ENCODE data around the gene PRAC2. TPM values are rescaled to one million over a fixed set of nuclear protein-coding genes. Genes with fewer than 3 reads are reported as not detected.

The PRAC2 gene
- polyA plus RNA-seq, 1 donor (not counting 4 experiments of a cell fraction or from before 2014, with no cell fraction given), result not detected

DNA sequence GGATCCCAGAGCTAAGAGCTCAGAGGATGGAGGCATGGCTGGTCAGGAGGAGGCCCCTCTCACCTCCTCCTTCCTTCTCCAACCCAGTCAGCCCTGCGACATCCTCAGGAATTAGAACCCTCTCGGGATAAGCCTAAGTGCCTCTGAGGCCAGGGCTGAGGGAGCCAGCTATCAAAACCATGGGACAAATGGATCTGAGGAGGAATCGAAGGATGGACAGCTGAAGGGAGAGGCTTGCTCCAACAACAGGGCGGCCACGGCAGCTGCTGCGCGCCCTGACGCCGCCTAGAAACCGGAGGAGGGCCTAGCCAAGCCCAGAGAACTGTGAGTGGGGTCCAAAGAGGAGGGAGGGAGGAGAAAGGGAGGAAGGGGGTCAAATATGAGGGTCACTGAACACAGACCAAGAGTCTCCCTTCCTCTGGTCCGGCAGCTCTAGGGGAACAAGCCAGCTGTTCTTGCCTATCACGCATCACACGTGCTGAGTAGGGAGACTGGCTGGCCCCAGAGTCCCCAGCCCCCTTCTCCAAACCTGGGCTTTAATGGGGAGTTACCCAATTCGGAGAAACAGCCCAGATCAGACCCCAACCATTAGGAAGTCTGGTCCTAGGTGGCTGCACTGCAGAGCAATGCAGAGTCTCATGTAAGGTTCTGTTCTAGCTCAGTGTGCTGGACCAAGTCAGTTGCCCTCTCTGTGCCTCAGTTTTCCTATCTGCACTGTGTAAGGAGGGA lies 11.5 kb downstream of the PRAC2 start:
- Histone ChIP-seq H3K4me2 (ENCODE audit: control insufficient read depth, extremely low read depth, insufficient read depth, low read depth, low read length) (no peak overlapping the region), H3K27ac (ENCODE audit: control insufficient read depth, insufficient read depth, low read length) (no peak overlapping the region), H4K20me1 (ENCODE audit: control insufficient read depth, extremely low read depth, insufficient read depth, low read length) (peaks cover 2% of the 10 kb centered on the region), H2AFZ (ENCODE audit: control insufficient read depth, low read length) (no peak overlapping the region), H3K27me3 (ENCODE audit: control insufficient read depth, extremely low read depth, insufficient read depth, low read length) (peaks cover 97% of the 10 kb centered on the region), H3K79me2 (ENCODE audit: control insufficient read depth, insufficient read depth, low read length) (no peaks in the 10 kb centered on the region), H3K9ac (ENCODE audit: control insufficient read depth, extremely low read depth, insufficient read depth, low read length) (no peak overlapping the region), H3K9me1 (ENCODE audit: control insufficient read depth, extremely low read depth, insufficient read depth, low read length) (no peaks in the 10 kb centered on the region), H3K4me3 (ENCODE audit: control insufficient read depth in 2 of 3, extremely low read depth in 1 of 3, insufficient read depth in 2 of 3, low read depth in 1 of 3, low read length in 3 of 3) (no peak overlapping the region), H3K9me3 (ENCODE audit: control insufficient read depth, low read depth, low read length) (no peaks in the 10 kb centered on the region), H3K36me3 (ENCODE audit: control insufficient read depth in 2 of 2, extremely low read depth in 1 of 2, insufficient read depth in 2 of 2, low read length in 2 of 2) (no peaks in the 10 kb centered on the region), H3K4me1 (ENCODE audit: control insufficient read depth, extremely low read depth, insufficient read depth, low read length) (no peaks in the 10 kb centered on the region)
- FAIRE-seq (no peak), DNase-seq (ENCODE audit: low read depth, low spot score) (no peak)
- dilution Hi-C loops (cut with MboI; ENCODE audit: extremely low pct_ligation_motif_present, low sequenced_read_pairs), result no loop called here
- TF ChIP-seq EZH2 (IDR thresholded peaks at IDR 0.05; ENCODE audit: low read length), result no peak
- TF ChIP-seq, protein P1, sequence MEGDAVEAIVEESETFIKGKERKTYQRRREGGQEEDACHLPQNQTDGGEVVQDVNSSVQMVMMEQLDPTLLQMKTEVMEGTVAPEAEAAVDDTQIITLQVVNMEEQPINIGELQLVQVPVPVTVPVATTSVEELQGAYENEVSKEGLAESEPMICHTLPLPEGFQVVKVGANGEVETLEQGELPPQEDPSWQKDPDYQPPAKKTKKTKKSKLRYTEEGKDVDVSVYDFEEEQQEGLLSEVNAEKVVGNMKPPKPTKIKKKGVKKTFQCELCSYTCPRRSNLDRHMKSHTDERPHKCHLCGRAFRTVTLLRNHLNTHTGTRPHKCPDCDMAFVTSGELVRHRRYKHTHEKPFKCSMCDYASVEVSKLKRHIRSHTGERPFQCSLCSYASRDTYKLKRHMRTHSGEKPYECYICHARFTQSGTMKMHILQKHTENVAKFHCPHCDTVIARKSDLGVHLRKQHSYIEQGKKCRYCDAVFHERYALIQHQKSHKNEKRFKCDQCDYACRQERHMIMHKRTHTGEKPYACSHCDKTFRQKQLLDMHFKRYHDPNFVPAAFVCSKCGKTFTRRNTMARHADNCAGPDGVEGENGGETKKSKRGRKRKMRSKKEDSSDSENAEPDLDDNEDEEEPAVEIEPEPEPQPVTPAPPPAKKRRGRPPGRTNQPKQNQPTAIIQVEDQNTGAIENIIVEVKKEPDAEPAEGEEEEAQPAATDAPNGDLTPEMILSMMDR (optimal IDR thresholded peaks at IDR 0.05 in 1 of 3, IDR thresholded peaks at IDR 0.05 in 1 of 3, conservative IDR thresholded peaks at IDR 0.05 in 1 of 3; ENCODE audit: extremely low read depth in 1 of 3, insufficient read depth in 2 of 3, low read length in 3 of 3), result no peak

GRCh38 chr17:48735062-48735351 lies 12.0 kb downstream of the PRAC2 start:
- Histone ChIP-seq H3K36me3 (ENCODE audit: control insufficient read depth in 2 of 2, extremely low read depth in 1 of 2, insufficient read depth in 2 of 2, low read length in 2 of 2) (no peaks in the 10 kb centered on the region), H3K27ac (ENCODE audit: control insufficient read depth, insufficient read depth, low read length) (no peak overlapping the region), H3K9me3 (ENCODE audit: control insufficient read depth, low read depth, low read length) (no peaks in the 10 kb centered on the region), H4K20me1 (ENCODE audit: control insufficient read depth, extremely low read depth, insufficient read depth, low read length) (peaks cover 2% of the 10 kb centered on the region), H3K4me2 (ENCODE audit: control insufficient read depth, extremely low read depth, insufficient read depth, low read depth, low read length) (no peak overlapping the region), H3K4me3 (ENCODE audit: control insufficient read depth in 2 of 3, extremely low read depth in 1 of 3, insufficient read depth in 2 of 3, low read depth in 1 of 3, low read length in 3 of 3) (no peak overlapping the region), H3K9me1 (ENCODE audit: control insufficient read depth, extremely low read depth, insufficient read depth, low read length) (no peaks in the 10 kb centered on the region), H3K4me1 (ENCODE audit: control insufficient read depth, extremely low read depth, insufficient read depth, low read length) (no peaks in the 10 kb centered on the region), H2AFZ (ENCODE audit: control insufficient read depth, low read length) (no peak overlapping the region), H3K79me2 (ENCODE audit: control insufficient read depth, insufficient read depth, low read length) (no peaks in the 10 kb centered on the region), H3K9ac (ENCODE audit: control insufficient read depth, extremely low read depth, insufficient read depth, low read length) (no peak overlapping the region), H3K27me3 (ENCODE audit: control insufficient read depth, extremely low read depth, insufficient read depth, low read length) (peaks cover 97% of the 10 kb centered on the region)
- TF ChIP-seq EZH2 (IDR thresholded peaks at IDR 0.05; ENCODE audit: low read length), result no peak
- TF ChIP-seq, protein P1 (optimal IDR thresholded peaks at IDR 0.05 in 1 of 3, IDR thresholded peaks at IDR 0.05 in 1 of 3, conservative IDR thresholded peaks at IDR 0.05 in 1 of 3; ENCODE audit: extremely low read depth in 1 of 3, insufficient read depth in 2 of 3, low read length in 3 of 3), result no peak
- FAIRE-seq (no peak), DNase-seq (ENCODE audit: low read depth, low spot score) (no peak)
- dilution Hi-C loops (cut with MboI; ENCODE audit: extremely low pct_ligation_motif_present, low sequenced_read_pairs), result no loop called here

Measured in keratinocyte (primary cell).